ENCODE results near the gene FAM193A.
"Not testable (repeated sequence)": the region's sequence is repeated elsewhere in the genome, so short reads cannot be mapped to it uniquely, and the experiment has no call there.

GRCh38 chr4:2592014-2592413 is 55.6 kb downstream of the FAM193A start:
- TF ChIP-seq POLR2A (IDR thresholded peaks at IDR 0.05; ENCODE audit: low read length); GATA1 (IDR thresholded peaks at IDR 0.05; ENCODE audit: low read depth, low read length): not testable (repeated sequence)

Measured in erythroblast (primary cell).